GM23338 (cell line): ENCODE measurements around the gene GLG1.
"Not testable (repeated sequence)": the region's sequence is repeated elsewhere in the genome, so short reads cannot be mapped to it uniquely, and the experiment has no call there.

Experiments
- CREB1 ChIP-seq: fragments of 250-450 bp; sonication (Bioruptor Pico); IDR thresholded peaks from 2 replicates; pipeline ENCODE4 v1.5.0; 2020; ENCODE audit warnings: low read depth, mild to moderate bottlenecking, moderate library complexity
- CTCF ChIP-seq, 2 experiments: fragments of 200-600 bp in 1 of 2; sonication (generic) in 1 of 2; conservative IDR thresholded peaks; 2 replicates each; pipeline versions ENCODE4 v1.5.1 to v1.6.1; 2016 to 2017; ENCODE audit warnings: antibody characterized with exemption in 2 of 2, low read depth in 2 of 2, mild to moderate bottlenecking in 2 of 2, moderate library complexity in 1 of 2

- TF ChIP-seq CTCF (conservative IDR thresholded peaks at IDR 0.05; ENCODE audit: low read depth in 2 of 2); CREB1 (CRISPR knock-in tag): not testable (repeated sequence)
Observed at GRCh38 chr16:74550227-74551019, 56.5 kb downstream of the GLG1 start.
